GM21528 (cell line): Measurements from ENCODE around the gene RNASE13.
A peak's percentile ranks its signal among the peaks of the same experiment; 100 is the strongest.
"Not testable (repeated sequence)": the region's sequence is repeated elsewhere in the genome, so short reads cannot be mapped to it uniquely, and the experiment has no call there.

Experiments
- ATAC-seq: cut with Tn5 transposase; IDR thresholded peaks from one replicate; pipeline ENCODE4 v1.9.1; 2021; ENCODE audit warnings: mild to moderate bottlenecking, moderate library complexity; ENCODE audit not compliant: unreplicated experiment, low FRiP score

The RNASE13 gene

GRCh38 chr14:20997564-20997963, 37.0 kb downstream of the RNASE13 start:
- ATAC-seq = no peak

- ATAC-seq = no peak
These were observed 37.5 kb downstream of the RNASE13 start for GRCh38 chr14:20997115-20997514.

- no peak for ATAC-seq
These were observed 38.1 kb downstream of the RNASE13 start for GRCh38 chr14:20996521-20996920.

DNA sequence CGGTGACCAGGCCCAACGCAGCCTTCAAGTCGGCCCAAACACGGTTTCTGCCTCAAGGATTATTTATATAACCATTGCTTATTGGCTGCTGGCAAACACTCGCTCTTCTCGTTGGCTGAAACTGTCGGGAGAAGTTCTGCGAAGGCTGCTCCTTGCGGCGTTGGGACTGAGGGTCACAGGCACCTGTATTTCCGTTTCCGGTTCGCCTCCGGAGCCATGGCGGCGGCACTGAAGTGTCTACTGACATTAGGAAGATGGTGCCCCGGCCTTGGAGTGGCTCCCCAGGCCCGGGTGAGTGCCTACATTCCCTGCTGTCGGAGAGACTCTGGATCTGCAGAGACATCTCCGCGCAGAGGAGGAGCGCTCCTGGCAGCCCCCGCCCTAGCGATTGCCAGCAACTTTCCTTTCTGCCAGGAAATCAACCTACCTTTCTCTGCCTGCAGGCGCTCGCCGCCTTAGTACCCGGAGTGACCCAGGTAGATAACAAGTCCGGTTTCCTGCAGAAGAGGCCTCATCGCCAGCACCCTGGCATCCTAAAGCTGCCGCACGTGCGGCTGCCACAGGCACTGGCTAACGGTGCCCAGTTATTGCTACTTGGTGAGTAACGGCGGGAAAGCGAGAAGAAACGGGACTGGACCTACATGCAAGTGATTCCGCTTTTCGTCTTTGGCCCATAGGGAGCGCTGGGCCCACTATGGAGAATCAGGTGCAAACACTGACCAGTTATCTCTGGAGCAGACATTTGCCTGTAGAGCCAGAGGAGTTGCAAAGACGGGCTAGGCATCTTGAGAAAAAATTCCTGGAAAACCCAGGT, 44.6 kb downstream of the RNASE13 start, which contains the start of gene METTL17:
Gene METTL17, plus strand, starts transcription at position 194 of the 814 bp plus-strand sequence. Its CDS starts 23 bp downstream, at position 217.
- peak; percentile 95 for ATAC-seq

GRCh38 chr14:20989471-20989786, 45.2 kb downstream of the RNASE13 start:
- ATAC-seq = no peak

- ATAC-seq = no peak
These were observed 45.7 kb downstream of the RNASE13 start for GRCh38 chr14:20988717-20989470.

GRCh38 chr14:20986811-20987210, 47.8 kb downstream of the RNASE13 start:
- ATAC-seq = no peak

GRCh38 chr14:20985650-20986049, 49.0 kb downstream of the RNASE13 start:
- not testable (repeated sequence) for ATAC-seq
